ENCODE results near the gene SETD4. TPM values are rescaled to one million over a fixed set of nuclear protein-coding genes. Genes with fewer than 3 reads are reported as not detected.
"Not testable (repeated sequence)": the region's sequence is repeated elsewhere in the genome, so short reads cannot be mapped to it uniquely, and the experiment has no call there.

The SETD4 gene
- 10 to 100 TPM; 15.9 to 18.8 (median 17.2) TPM for total RNA-seq

GRCh38 chr21:36060159-36060921 lies at the start of gene SETD4:
SETD4 (minus strand) TSS chr21:36060526; CDS start chr21:36058888, 1,638 bp downstream.
- peak within 1 kb of the TSS; percentile 93 for H3K4me3 Mint-ChIP-seq
- peaks cover 13% of the 10 kb centered on the region for H3K4me1 Mint-ChIP-seq (ENCODE audit: low read depth)
- ATAC-seq: peak; percentile 92 to 93
- H3K9me3 Mint-ChIP-seq: no peaks in the 10 kb centered on the region
- peak; percentile 93 for DNase-seq
- peaks cover 19% of the 10 kb centered on the region for H3K36me3 Mint-ChIP-seq (ENCODE audit: insufficient read depth)
- no peaks in the 10 kb centered on the region for H3K27me3 Mint-ChIP-seq (ENCODE audit: low read depth)

- ATAC-seq (no peak), DNase-seq (no peak)
- Mint-ChIP-seq H3K4me3 (no peak overlapping the region), H3K27me3 (ENCODE audit: low read depth) (peaks cover 22% of the 10 kb centered on the region), H3K9me3 (no peaks in the 10 kb centered on the region), H3K36me3 (ENCODE audit: insufficient read depth) (no peaks in the 10 kb centered on the region), H3K4me1 (ENCODE audit: low read depth) (peaks cover 23% of the 10 kb centered on the region)
Observed at GRCh38 chr21:36109868-36110267, 49.5 kb upstream of the SETD4 start.

GRCh38 chr21:36105327-36105842 lies 45.1 kb upstream of the SETD4 start:
- ATAC-seq: no peak
- no peaks in the 10 kb centered on the region for H3K36me3 Mint-ChIP-seq (ENCODE audit: insufficient read depth)
- H3K4me3 Mint-ChIP-seq: no peak overlapping the region
- H3K9me3 Mint-ChIP-seq: no peaks in the 10 kb centered on the region
- peaks cover 10% of the 10 kb centered on the region for H3K4me1 Mint-ChIP-seq (ENCODE audit: low read depth)
- DNase-seq: no peak
- peaks cover 40% of the 10 kb centered on the region for H3K27me3 Mint-ChIP-seq (ENCODE audit: low read depth)

- Mint-ChIP-seq H3K4me1 (ENCODE audit: low read depth) (peaks cover 10% of the 10 kb centered on the region), H3K4me3 (peak overlapping the region; percentile 5), H3K27me3 (ENCODE audit: low read depth) (peaks cover 40% of the 10 kb centered on the region), H3K36me3 (ENCODE audit: insufficient read depth) (no peaks in the 10 kb centered on the region), H3K9me3 (no peaks in the 10 kb centered on the region)
- ATAC-seq: peak; percentile 63 to 82
- DNase-seq: peak; percentile 54
Observed at GRCh38 chr21:36104317-36105300, 44.3 kb upstream of the SETD4 start.

DNA sequence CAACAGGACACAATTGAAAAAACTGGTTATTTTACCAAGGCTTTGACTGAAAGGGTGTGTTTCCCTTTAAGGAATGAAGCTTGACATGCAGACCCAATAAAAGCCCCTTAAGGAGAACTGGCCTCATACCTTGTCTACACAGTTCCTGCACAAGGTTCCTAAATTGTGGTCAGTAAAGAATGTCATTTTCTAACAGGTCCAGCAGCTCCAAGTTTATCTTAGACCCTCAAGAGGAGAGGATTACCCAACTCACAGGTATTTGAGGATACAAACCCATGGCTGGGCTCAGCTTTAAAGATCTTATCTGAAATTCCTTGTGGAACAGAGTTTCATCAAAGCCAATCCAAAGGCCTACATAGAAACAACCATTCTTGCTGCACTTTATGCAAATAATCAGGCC lies 43.1 kb upstream of the SETD4 start:
- no peak for ATAC-seq
- Mint-ChIP-seq H3K4me1 (ENCODE audit: low read depth) (peaks cover 10% of the 10 kb centered on the region), H3K36me3 (ENCODE audit: insufficient read depth) (no peaks in the 10 kb centered on the region), H3K4me3 (no peak overlapping the region), H3K27me3 (ENCODE audit: low read depth) (peaks cover 40% of the 10 kb centered on the region), H3K9me3 (no peaks in the 10 kb centered on the region)
- no peak for DNase-seq

GRCh38 chr21:36100971-36101641 lies 40.8 kb upstream of the SETD4 start:
- Mint-ChIP-seq H3K9me3 (no peaks in the 10 kb centered on the region), H3K36me3 (ENCODE audit: insufficient read depth) (no peaks in the 10 kb centered on the region), H3K27me3 (ENCODE audit: low read depth) (peaks cover 32% of the 10 kb centered on the region), H3K4me3 (no peak overlapping the region), H3K4me1 (ENCODE audit: low read depth) (peaks cover 13% of the 10 kb centered on the region)
- DNase-seq (no peak), ATAC-seq (no peak)

DNA sequence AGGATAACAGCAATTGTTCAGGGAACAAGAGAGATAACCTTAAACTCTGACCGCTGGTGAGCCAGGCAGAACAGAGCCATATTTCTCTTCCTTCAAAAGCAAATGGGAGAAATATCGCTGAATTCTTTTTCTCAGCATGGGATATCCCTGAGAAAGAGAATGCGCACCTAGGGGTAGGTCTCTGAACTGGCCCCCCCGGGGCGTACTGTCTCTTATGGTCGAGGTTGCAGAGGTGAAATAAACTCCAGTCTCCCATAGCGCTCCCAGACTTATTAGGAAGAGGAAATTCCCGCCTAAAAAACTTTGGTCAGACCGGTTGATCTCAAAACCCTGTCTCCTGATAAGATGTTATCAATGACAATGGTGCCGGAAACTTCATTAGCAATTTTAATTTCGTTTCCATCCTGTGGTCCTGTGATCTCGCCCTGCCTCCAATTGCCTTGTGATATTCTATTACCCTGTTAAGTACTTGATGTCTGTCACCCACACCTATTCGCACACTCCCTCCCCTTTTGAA lies 39.4 kb upstream of the SETD4 start:
- H3K27me3 Mint-ChIP-seq (ENCODE audit: low read depth): peaks cover 23% of the 10 kb centered on the region
- not testable (repeated sequence) for DNase-seq; ATAC-seq; H3K36me3 Mint-ChIP-seq (ENCODE audit: insufficient read depth); H3K4me1 Mint-ChIP-seq (ENCODE audit: low read depth); H3K4me3 Mint-ChIP-seq; H3K9me3 Mint-ChIP-seq

GRCh38 chr21:36099000-36099399 lies 38.7 kb upstream of the SETD4 start:
- Mint-ChIP-seq H3K27me3 (ENCODE audit: low read depth) (peaks cover 15% of the 10 kb centered on the region), H3K36me3 (ENCODE audit: insufficient read depth) (peaks cover 2% of the 10 kb centered on the region), H3K9me3 (no peaks in the 10 kb centered on the region), H3K4me3 (no peak overlapping the region), H3K4me1 (ENCODE audit: low read depth) (peaks cover 3% of the 10 kb centered on the region)
- DNase-seq: no peak
- ATAC-seq: no peak

- DNase-seq: no peak
- Mint-ChIP-seq H3K36me3 (ENCODE audit: insufficient read depth) (peaks cover 5% of the 10 kb centered on the region), H3K4me3 (no peak overlapping the region), H3K4me1 (ENCODE audit: low read depth) (peaks cover 3% of the 10 kb centered on the region), H3K9me3 (peaks cover 7% of the 10 kb centered on the region), H3K27me3 (ENCODE audit: low read depth) (peaks cover 12% of the 10 kb centered on the region)
- no peak for ATAC-seq
Observed at GRCh38 chr21:36098182-36098532, 37.8 kb upstream of the SETD4 start.

- DNase-seq (no peak), ATAC-seq (peak in 1 of 2 donors; percentile 23)
- no peak overlapping the region for H3K4me3 Mint-ChIP-seq
- H3K36me3 Mint-ChIP-seq (ENCODE audit: insufficient read depth): peaks cover 5% of the 10 kb centered on the region
- peaks cover 16% of the 10 kb centered on the region for H3K27me3 Mint-ChIP-seq (ENCODE audit: low read depth)
- peaks cover 3% of the 10 kb centered on the region for H3K4me1 Mint-ChIP-seq (ENCODE audit: low read depth)
- H3K9me3 Mint-ChIP-seq: peaks cover 7% of the 10 kb centered on the region
Observed at GRCh38 chr21:36097427-36098181, 37.3 kb upstream of the SETD4 start.

- DNase-seq (no peak), ATAC-seq (no peak)
- Mint-ChIP-seq H3K27me3 (ENCODE audit: low read depth) (peaks cover 16% of the 10 kb centered on the region), H3K36me3 (ENCODE audit: insufficient read depth) (peaks cover 5% of the 10 kb centered on the region), H3K4me1 (ENCODE audit: low read depth) (peaks cover 3% of the 10 kb centered on the region), H3K4me3 (no peak overlapping the region), H3K9me3 (peaks cover 7% of the 10 kb centered on the region)
Observed at GRCh38 chr21:36096398-36097290, 36.3 kb upstream of the SETD4 start.

- Mint-ChIP-seq H3K27me3 (ENCODE audit: low read depth) (peaks cover 13% of the 10 kb centered on the region), H3K4me1 (ENCODE audit: low read depth) (peaks cover 3% of the 10 kb centered on the region), H3K36me3 (ENCODE audit: insufficient read depth) (peaks cover 5% of the 10 kb centered on the region), H3K4me3 (no peak overlapping the region), H3K9me3 (peaks cover 7% of the 10 kb centered on the region)
- ATAC-seq (no peak), DNase-seq (no peak)
Observed at GRCh38 chr21:36093512-36093911, 33.2 kb upstream of the SETD4 start.

Data from activated T-cell treated with anti-CD3 and anti-CD28 coated beads, Interleukin-2, amount 50 U/mL, for 4 hours (primary cell).